AML-193 (cell line): Measurements from ENCODE around the gene RNF41.
"Not testable (repeated sequence)": the region's sequence is repeated elsewhere in the genome, so short reads cannot be mapped to it uniquely, and the experiment has no call there.

ENCODE experiments used
- DNase-seq, 2 experiments: peaks; one replicate each; lab custom pipeline; 2025; lab: John Stamatoyannopoulos, UW

RNF41 gene

DNA sequence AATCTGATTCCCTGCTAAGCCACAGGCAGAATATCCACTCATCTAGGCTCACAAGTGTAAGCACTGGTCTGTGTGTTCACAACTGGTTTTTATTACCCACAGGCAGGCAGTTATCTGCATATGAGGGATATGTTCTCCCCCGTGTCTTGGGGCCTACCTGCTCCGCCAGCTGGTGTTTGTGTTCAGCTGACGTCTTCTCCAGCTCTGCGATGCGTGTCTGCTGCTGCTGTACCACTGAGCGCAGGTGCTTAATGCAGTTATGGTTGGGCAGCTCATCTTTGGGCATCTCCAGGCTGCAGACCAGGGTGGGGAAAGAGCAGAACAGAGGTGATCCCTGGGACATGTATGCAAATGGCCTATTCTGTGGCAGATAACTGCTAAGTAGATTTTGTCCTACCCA lies 13.7 kb downstream of the RNF41 start:
- no peak for DNase-seq

DNA sequence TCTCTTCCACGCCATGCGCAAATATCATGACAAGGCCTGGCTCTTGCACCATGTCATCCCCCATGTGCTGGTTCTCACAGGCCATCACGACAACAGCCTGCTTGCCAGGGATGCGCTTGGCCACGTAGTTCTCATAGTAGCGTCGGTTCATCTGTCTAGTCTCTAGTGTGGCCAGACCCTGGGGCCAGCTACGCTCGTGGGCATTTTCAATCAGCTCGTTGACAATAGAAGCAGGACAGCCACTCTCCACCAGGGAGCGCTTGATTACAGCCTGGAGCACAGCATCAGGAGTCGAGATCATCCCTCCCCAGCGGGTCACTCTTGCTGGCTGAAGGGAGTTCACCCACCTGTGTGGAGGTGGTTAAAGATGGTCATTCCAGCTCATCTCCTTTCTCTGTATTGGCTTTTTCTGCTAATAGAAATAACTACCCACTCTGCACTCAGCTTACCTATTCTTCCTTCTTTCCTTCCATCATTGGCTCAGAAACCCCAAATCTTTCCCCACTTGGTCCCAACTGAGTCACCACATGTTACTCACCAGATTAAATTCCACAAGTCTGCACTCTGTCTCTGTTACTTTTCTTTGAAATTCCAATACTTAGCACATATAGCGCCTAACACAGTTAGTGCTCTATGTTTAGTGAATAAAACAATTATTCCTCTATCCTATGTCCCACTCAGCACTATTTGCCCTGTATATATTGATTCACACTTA lies 15.1 kb downstream of the RNF41 start:
- DNase-seq, result peak; percentile 45 to 49

DNA sequence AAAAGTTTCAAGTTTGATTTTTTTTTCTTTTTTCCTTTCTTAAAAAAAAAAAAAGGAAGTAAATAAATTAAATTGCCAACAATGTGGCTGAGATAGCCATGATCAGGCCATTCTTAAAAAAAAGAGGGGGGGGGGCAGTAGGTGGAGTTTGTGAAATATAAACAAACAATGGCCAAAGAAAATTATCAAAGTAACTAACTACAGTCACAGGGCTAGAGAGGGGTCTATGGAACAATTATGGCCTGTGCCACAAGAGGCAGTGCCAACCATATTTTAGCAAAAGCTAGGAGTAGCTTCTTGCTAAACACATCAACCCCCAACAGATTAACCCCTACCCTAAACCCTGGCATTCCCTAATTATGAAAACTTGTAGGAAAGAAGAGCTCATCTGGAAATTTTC lies 16.3 kb downstream of the RNF41 start:
- peak; percentile 18 to 27 for DNase-seq

DNA sequence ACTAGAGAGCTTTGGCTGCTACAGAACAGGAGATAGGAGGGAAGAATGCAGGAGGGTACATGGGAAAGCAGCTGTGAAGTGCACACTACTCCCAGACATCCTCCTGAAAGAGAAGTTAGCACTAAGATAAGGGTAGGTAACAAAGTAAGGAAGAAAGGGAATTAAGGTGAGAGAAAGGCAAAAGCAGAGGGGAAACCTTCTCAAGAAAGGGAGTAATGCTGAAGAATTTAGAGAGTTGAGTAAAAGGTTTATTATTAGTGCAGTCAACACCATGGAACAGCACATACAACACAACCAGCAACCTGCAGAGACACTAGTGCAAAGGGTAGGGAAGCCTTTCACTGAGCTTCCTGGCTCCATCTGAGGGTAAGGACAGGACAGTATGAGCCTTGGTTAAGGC lies 17.4 kb downstream of the RNF41 start:
- DNase-seq, result no peak

DNA sequence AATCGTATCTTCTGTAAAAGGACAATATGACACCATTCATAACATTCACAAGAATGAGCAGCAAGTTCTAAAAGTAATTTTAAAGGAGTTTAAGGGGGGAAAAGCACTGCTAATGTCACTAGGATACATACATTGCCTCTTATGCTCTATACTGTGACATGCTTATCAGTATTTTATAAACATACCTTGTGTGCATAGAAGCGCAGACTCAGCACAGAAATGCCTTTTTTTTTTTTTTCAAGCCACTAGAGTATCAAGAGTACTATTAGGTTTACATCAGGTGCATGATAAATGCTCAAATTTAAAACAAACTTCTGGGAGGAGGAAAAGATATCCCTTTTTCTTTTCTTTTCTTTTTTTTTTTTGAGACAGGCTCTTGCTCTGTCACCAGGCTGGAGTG lies 18.9 kb downstream of the RNF41 start:
- DNase-seq, result no peak

DNA sequence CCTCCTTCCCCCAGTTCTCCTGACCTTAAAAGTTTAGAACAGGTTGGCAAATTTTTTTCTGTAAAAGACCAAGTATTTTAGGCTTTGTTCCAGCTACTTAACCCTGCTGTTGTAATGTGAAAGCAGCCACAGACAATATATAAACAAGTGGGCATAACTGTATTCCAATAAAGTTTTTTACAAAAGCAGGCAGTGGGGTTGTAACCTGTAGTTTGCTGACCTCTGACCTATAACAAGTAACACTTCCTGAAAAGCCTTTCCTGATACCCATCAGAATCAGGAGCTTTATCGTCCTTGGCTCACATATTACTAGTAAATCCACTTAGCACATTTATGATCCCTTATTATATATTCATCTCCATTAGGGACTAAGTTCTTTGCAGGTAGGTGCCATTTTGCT lies 19.4 kb downstream of the RNF41 start:
- DNase-seq, result no peak

DNA sequence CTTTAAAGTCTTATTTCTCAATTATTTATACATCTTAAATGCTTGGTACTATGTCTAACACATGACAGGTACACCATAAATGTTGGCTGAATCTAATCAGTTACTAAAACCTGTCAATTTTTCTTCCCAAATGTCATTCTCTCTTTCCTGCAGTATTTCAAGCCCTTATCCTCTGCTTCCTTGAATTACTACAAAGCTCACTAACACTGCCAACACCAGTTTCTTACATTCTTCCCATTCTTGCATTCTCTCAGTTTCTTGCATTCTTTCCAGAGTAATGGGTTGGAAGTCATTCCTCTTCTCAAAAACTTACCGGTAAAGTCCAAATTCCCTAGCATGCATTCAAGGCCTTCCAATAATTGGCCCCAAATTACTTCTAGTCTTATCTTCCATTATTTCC lies 22.9 kb downstream of the RNF41 start:
- no peak for DNase-seq

DNA sequence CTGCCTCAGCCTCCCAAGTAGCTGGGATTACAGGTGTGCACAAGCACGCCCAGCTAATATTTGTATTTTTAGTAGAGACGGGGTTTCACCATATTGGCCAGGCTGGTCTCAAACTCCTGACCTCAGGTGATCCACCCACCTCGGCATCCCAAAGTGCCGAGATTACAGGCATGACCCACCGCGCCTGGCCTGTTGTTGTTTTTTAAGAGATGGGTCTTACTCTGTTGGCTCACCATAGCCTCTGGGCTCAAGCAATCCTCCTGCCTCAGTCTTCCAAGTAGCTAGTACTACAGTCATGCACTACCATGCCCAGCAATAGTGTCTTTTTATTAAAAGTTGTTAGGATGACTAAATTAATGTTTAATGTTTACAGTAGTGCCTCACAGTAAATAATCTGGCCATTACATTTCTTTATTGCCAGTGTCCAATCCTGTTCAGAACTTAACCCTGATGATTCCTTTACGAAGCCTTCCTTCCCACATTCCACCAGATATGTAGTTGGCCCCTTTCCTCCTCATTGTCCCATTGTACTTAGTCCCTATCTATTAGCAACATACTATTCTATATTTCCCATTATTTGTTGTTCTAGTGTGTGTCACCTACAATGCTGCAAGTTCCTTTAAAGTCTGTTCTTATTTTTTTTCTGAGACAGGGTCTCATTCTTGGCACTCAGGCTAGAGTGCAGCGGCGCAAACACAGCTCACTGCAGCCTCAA lies 23.6 kb downstream of the RNF41 start:
- DNase-seq, result no peak

DNA sequence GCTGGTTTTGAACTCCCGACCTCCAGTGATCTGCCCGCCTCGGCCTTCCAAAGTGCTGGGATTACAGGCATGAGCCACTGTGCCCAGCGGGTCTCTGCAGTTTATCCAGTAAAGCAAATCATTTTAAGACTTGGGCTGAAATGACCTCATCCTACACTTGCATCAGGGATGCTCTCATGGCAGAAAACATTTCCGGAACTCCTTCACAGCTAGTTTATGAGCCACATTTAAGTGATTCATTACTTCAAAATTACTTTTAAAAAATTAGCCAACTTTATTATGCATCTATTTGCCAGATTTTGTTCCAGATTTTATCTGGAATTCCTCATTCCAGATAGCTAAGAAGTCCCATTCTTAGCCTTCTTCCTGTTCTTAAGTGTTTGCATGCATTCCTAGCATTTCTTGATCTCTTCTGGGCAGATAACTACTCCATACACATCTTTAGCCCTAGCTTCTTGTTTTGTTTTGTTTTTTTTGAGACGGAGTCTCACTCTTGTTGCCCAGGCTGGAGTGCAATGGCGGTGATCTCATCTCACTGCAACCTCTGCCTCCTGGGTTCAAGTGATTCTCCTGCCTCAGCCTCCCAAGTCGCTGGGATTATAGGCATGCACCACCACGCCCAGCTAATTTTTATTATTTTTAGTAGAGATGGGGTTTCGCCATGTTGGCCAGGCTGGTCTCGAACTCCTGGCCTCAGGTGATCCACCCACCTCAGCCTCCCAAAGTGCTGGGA lies 24.7 kb downstream of the RNF41 start:
- DNase-seq, result not testable (repeated sequence)

DNA sequence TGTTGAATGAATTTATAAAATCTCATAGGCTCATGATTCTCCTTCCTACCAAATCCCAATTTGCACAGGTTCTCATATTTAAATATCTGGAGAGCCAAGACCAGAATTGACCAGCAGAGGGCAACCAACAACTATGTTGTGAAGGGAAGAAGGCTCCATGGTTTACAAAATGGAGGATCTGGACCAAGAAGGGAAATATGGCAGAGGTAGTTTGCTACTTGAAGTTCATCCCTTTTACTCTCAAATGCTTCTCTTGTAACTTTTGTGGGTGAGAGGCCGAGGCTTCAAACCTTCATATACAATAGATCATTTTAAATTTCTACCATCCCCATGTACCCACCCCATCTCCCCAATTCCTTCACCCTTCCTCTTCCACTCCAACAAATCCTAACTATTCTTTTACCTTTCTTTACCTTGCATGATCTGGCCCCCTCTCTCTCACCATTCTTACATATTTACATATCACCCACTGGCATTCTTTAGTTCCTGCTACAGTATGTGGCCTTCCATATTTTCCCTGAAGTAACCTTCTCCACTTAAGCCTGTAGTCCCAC lies 28.6 kb downstream of the RNF41 start:
- peak; percentile 86 to 89 for DNase-seq

DNA sequence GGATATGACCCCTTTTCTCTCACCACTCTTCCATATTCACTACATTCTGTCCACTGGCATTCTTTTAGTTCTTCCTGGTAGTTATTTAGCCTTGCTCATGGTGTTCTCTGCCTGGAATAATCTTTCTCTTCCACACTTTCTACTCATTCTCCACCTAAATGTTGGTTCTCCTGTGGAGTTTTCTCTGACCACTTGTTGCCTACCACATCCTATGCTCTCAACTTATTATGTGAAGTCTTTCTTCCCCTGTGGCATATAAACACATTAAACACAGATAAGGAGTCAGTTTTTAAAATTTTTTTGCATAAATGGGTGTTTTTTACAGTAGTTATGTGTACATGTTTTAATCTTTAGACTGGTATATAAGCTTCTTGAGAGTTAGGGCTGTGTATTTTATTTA lies 29.1 kb downstream of the RNF41 start:
- no peak for DNase-seq

DNA sequence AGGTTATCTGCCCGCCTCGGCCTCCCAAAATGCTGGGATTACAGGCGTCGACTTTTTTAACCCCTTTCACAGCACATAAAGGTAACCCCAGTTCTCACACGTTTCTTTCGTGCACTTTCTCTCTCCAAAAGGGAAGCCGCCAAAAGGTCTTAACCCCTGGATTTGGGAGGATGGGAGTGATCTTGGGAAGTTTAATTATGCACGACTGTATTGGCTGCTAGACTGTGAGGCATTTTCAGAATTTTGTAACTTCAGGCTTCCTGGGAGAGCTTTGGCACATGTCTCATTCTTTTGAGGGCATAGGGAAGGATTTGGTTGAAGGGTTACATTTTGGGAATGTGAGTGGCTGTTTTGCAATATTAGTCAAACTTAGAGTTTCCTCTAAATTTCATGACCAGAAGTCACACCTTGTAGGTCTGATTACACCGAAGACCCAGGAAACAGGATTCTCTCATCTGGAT lies 31.0 kb downstream of the RNF41 start:
- no peak for DNase-seq

DNA sequence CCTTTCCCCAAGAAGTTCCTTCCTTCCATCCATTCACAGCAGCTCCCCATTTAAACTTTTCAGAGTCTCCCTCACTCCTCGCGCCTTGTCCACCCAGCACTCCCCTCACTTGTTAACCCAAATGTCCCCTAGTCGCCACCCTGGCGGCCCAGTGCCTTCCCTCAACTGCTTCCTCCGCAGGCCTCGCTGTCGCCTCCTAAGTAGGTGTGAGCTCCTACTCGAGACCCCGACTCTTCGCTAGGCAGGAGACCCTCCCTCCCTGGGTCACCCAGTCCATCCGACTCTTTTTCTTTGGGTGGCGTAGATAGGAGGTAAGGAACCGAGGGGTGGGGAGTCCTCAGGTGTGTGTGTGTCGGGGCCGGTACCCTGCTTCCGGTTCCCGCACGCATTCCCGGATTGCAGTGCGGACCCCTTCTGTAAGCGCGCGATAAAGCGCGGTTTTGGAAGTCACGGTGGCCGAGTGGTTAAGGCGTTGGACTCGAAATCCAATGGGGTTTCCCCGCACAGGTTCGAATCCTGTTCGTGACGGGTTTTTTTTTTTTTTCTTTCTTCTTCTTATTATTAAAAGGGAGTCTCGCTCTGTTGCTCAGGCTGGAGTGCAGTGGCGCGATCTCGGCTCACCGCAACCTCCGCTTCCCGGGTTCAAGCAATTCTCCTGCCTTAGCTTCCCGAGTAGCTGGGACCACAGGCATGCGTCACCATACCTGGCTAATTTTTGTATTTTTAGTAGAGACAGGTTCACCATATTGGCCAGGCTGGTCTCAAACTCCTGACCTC lies 31.6 kb downstream of the RNF41 start:
- peak; percentile 41 to 52 for DNase-seq

DNA sequence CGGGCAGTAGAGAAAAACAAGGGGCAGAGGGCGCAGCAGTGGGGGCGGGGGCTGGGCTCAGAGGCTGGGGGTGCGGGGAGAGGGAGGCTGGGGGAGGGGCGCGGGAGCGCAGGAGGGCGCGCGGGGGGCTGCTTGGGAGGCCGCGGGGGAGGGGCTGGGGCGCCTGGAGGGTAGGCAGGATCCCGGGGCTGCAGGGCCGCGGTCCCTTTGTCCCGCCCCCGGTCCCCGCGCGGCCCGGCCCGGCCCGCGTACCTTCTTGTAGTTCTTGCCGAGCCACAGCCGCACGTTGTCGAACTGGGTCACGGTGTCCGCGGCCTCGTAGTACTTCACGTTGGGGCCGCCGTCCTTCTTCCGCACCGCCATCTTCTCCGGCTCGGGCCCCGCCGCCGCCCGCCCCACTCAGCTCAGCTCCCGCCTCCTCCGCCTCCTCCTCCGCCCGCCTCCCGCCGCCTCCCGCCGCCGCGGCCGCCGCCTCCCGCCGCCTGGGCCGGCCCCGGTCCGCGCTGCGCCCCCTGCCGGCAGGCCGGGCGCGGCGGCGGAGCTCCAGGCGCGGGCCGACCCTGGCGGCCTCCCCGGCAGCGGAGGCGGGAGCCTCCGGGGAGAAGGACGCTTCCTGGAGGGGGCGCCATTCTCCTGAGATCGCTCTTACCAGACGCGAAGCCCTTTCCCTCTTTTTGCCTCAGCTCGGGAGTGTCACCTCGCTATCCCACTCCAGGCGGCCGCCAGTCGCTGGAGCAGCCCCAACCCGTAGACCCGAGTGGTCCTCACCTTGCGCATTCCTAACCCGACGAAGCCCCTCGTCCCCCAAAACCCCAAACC lies 32.4 kb downstream of the RNF41 start, which contains the start of gene SMARCC2:
TSS of gene SMARCC2 (minus strand) at position 385 of the 819 bp plus-strand sequence. CDS start at position 363, 22 bp downstream.
- peak; percentile 74 to 79 for DNase-seq

DNA sequence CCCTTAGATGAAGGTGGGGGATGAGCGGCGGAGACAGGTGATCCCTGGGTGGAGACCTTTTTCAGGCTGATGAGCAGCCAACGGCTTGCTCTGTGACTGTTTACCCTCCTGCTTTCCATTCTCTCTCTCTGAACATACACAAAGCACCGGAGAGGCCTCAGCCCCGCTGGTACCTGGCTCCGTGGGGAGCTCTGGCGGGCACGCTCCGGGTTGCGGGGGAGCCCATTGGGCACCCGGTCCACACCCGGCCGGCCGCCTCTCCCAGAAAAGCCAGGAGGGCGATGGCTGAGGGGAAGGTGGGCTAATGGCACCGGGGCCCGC lies 33.0 kb downstream of the RNF41 start:
- DNase-seq, result no peak

DNA sequence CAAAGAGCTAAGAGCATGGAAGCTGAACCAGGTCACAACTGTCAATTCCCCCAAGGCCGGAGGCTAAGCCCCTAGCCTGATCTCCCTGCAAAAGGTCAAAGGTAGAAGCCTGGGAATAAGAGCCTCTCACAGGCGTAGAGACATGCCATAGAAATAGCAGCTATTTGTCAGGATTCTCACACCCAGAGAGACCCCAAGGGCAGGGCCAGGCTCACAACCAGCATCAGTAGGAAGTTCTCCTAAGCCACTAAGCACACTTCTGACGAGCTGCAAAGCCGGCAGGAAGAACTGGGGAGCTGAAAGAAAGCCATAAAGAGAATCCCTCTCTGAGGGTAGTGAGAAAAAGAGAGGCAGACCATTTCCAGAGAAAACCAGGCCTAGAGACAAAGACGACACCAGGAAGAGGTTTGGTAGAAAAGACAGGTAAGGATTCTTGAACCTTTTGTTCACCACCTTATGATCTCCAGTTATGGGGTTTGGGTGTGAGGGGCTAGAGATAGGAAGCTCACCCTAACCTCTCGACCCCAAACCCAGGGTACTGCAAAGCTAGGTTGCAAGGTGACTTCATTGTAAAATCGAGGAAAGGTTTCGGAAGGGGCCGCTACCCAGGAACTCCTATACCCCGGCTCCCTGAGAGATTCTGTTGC lies 33.5 kb downstream of the RNF41 start:
- DNase-seq, result no peak

DNA sequence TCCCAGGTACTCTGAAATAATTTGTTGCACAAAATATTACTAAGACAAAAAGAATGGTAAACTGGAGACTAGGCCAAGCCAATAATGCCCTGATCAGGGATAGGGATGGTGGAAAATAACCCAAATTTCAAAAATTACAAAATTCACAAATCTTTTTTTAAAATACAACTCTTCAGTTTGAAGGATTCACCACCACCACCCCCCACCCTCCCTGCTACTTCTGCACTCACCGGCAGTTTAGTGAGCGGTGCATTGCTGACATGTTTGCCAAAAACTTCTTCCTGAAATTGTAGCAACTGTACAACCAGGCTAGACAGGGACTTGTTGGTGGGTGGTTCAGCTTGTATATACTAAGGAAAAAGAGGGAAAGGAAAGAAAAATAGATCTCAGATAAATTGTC lies 34.8 kb downstream of the RNF41 start:
- peak in 1 of 2 experiments; percentile 9 for DNase-seq

DNA sequence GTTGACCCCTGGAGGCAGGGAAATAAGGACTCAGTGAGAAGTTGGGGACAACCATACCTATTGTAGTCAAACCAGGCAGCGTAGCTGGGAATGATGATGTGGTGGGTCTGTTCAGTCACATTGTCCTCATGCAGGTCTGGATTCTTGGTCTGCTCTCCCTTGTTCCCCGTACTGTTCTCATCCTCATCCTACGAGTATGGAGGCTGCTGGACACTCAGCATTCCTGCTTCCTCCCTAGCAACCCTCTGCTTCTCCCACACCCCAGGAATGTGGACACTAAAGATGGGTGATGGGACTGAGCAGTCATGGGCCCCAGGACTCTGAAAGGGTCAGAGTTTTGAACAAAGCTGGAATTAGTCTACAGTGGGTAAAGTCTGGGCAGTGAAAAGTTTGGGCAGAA lies 43.4 kb downstream of the RNF41 start:
- DNase-seq, result no peak

DNA sequence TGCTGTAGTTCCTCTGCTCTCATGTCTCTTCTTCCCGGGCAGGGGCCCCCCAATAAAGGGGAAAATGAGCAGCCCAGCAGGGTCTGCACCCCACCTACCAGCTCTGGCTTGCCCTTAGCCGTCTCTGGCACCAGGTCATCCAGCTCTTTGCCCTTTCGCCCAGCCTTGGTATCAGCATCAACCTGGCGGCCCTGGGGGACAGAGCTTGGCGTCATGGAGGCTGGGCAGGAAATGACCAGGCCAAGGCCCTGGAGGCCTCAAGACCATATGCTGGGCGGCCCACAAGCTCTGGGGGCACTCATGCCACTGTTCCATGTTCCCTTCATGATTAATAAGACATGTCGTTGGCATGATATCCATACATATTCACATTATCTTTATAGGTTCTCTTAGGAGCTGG lies 48.9 kb downstream of the RNF41 start:
- no peak for DNase-seq

DNA sequence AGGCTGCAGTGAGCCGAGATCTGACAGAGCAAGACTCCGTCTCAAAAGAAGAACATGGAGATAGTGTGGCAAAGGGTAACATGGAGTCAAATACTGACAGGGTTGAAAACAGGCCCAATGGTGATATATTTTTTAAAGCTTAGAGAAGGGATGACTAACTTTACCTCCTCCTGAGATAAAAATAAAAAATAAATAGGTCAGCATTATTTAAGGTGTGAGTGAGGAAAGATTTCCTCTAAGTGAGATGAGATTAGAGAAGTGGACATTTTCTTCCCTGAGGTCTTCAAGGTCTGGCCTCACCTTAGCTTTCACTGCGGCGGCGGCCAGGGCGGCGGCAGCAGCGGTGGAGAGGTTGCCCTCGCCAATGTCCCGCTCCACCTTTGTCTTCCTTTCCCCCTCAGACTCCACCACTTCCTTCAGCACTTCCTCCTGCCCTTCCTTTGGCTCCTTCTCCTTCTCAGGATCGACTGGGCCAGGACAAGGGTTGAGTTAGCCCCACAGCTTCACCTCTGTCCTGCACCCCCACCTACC lies 52.4 kb downstream of the RNF41 start:
- DNase-seq, result no peak
